ENCODE measurements around the gene G6PC2. TPM values are rescaled to one million over a fixed set of nuclear protein-coding genes. Genes with fewer than 3 reads are reported as not detected.

The G6PC2 gene
- polyA plus RNA-seq, 1 donor from 2014 or later = not detected

DNA sequence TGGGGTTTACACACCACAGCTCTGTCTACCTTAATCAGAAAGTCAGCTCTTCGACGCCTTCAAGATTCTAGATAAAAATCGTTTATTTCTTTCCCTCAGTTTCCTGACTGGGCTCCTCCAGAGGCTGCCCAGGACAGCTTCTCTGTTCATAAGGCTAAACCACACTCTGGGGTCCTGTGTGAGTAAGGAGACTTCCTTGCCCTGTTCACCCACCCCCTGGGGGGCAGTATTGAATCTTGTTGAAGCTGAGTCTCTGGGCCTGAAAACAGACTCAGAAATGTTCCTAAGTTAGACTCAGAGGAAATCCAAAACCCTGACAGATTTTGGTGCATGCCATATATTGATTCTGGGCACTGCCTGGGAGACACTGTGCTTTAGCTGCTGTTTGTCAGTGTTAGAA lies 43.0 kb downstream of the G6PC2 start:
- Histone ChIP-seq H3K27ac (ENCODE audit: low read length) (no peak overlapping the region), H2AFZ (ENCODE audit: low read depth, low read length) (no peak overlapping the region), H4K20me1 (ENCODE audit: insufficient read depth) (no peaks in the 10 kb centered on the region), H3K4me3 (ENCODE audit: low read length) (no peak overlapping the region), H3K36me3 (ENCODE audit: insufficient read depth, low read length) (no peaks in the 10 kb centered on the region), H3K27me3 (ENCODE audit: insufficient read depth, low read depth, low read length) (no peaks in the 10 kb centered on the region), H3K9ac (ENCODE audit: low read length) (no peak overlapping the region), H3K4me2 (ENCODE audit: low read length) (no peak overlapping the region), H3K79me2 (replicated peaks; ENCODE audit: insufficient read depth, low read length) (no peaks in the 10 kb centered on the region), H3F3A (ENCODE audit: insufficient read depth, low read length, poor library complexity, severe bottlenecking) (no peaks in the 10 kb centered on the region), H3K9me2 (ENCODE audit: insufficient read depth, low read length) (no peaks in the 10 kb centered on the region), H3K9me3 (ENCODE audit: low read length) (no peaks in the 10 kb centered on the region)
- no peak for TF ChIP-seq EP300 (conservative IDR thresholded peaks at IDR 0.05; ENCODE audit: poor library complexity, severe bottlenecking)
- TF ChIP-seq, protein P1, sequence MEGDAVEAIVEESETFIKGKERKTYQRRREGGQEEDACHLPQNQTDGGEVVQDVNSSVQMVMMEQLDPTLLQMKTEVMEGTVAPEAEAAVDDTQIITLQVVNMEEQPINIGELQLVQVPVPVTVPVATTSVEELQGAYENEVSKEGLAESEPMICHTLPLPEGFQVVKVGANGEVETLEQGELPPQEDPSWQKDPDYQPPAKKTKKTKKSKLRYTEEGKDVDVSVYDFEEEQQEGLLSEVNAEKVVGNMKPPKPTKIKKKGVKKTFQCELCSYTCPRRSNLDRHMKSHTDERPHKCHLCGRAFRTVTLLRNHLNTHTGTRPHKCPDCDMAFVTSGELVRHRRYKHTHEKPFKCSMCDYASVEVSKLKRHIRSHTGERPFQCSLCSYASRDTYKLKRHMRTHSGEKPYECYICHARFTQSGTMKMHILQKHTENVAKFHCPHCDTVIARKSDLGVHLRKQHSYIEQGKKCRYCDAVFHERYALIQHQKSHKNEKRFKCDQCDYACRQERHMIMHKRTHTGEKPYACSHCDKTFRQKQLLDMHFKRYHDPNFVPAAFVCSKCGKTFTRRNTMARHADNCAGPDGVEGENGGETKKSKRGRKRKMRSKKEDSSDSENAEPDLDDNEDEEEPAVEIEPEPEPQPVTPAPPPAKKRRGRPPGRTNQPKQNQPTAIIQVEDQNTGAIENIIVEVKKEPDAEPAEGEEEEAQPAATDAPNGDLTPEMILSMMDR (IDR thresholded peaks at IDR 0.05; ENCODE audit: poor library complexity, severe bottlenecking) = no peak
- no peak for TF ChIP-seq TAF1 (IDR thresholded peaks at IDR 0.05; ENCODE audit: low read depth)
- TF ChIP-seq SMC3 (conservative IDR thresholded peaks at IDR 0.05; ENCODE audit: poor library complexity) = no peak

GRCh38 chr2:168945508-168945907 lies 44.4 kb downstream of the G6PC2 start:
- H3K9me2 ChIP-seq (ENCODE audit: insufficient read depth, low read length) = no peaks in the 10 kb centered on the region
- TF ChIP-seq, protein P1 (IDR thresholded peaks at IDR 0.05; ENCODE audit: poor library complexity, severe bottlenecking) = no peak
- TF ChIP-seq EZH2 (IDR thresholded peaks at IDR 0.05; ENCODE audit: borderline replicate concordance, insufficient read depth, low read length, poor library complexity, severe bottlenecking) (no peak), REST (IDR thresholded peaks at IDR 0.05; ENCODE audit: borderline replicate concordance) (no peak), SMC3 (conservative IDR thresholded peaks at IDR 0.05; ENCODE audit: poor library complexity) (no peak), TAF1 (IDR thresholded peaks at IDR 0.05; ENCODE audit: low read depth) (no peak), MXI1 (conservative IDR thresholded peaks at IDR 0.05; ENCODE audit: poor library complexity, severe bottlenecking) (no peak), POLR2AphosphoS5 (IDR thresholded peaks at IDR 0.05) (no peak), RAD21 (conservative IDR thresholded peaks at IDR 0.05) (no peak), EP300 (conservative IDR thresholded peaks at IDR 0.05; ENCODE audit: poor library complexity, severe bottlenecking) (no peak)

More at GRCh38 chr2:168945508-168945907, 44.4 kb downstream of the G6PC2 start:
- Histone ChIP-seq H3K36me3 (ENCODE audit: insufficient read depth, low read length) (no peaks in the 10 kb centered on the region), H3K27me3 (ENCODE audit: insufficient read depth, low read depth, low read length) (no peaks in the 10 kb centered on the region), H3K9me3 (ENCODE audit: low read length) (no peaks in the 10 kb centered on the region), H3K4me3 (ENCODE audit: low read length) (no peak overlapping the region), H3F3A (ENCODE audit: insufficient read depth, low read length, poor library complexity, severe bottlenecking) (no peaks in the 10 kb centered on the region), H3K9ac (ENCODE audit: low read length) (no peak overlapping the region), H3K4me2 (ENCODE audit: low read length) (no peak overlapping the region), H2AFZ (ENCODE audit: low read depth, low read length) (no peak overlapping the region), H3K27ac (ENCODE audit: low read length) (no peak overlapping the region), H4K20me1 (ENCODE audit: insufficient read depth) (no peaks in the 10 kb centered on the region), H3K79me2 (replicated peaks; ENCODE audit: insufficient read depth, low read length) (no peaks in the 10 kb centered on the region)
